SU-DHL-6 (cell line): ENCODE results near the gene LOXL4.

Experiments used
- EZH2phosphoT487 ChIP-seq: fragments of 200-600 bp; sonication (generic), shearing (Covaris generic); conservative IDR thresholded peaks from 2 replicates; pipeline ENCODE4 v1.6.1; 2018; ENCODE audit warnings: mild to moderate bottlenecking, antibody characterized with exemption, low read length, moderate library complexity, mixed read lengths
- TF ChIP-seq, protein P1 (sequence below): fragments of 200-600 bp; sonication (generic); IDR thresholded peaks from one replicate; pipeline ENCODE4 v1.5.1; 2017; ENCODE audit warnings: antibody characterized with exemption, mild to moderate bottlenecking, low read length, moderate library complexity; ENCODE audit not compliant: insufficient read depth, poor library complexity, severe bottlenecking

DNA sequence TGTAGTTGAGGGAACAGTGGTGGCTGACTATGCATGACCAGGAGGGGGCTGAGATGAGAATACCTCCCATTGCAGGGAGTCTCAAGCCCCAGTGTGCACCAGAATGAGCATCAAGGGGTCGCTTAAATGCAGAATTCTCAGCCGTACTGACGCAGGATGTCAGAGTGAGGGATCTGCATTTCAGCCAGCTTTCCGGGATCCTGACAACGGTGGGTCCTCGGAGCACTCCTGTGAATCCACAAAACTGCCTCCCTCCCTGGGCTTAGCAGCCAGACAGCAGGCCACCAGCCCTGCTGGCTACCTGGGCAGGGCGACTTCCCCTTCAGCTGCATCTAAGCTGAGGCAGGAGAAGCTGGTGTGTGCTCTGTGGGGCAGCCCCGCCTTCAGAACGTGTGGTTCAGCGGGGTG, 21.8 kb upstream of the LOXL4 start:
- TF ChIP-seq, protein P1, sequence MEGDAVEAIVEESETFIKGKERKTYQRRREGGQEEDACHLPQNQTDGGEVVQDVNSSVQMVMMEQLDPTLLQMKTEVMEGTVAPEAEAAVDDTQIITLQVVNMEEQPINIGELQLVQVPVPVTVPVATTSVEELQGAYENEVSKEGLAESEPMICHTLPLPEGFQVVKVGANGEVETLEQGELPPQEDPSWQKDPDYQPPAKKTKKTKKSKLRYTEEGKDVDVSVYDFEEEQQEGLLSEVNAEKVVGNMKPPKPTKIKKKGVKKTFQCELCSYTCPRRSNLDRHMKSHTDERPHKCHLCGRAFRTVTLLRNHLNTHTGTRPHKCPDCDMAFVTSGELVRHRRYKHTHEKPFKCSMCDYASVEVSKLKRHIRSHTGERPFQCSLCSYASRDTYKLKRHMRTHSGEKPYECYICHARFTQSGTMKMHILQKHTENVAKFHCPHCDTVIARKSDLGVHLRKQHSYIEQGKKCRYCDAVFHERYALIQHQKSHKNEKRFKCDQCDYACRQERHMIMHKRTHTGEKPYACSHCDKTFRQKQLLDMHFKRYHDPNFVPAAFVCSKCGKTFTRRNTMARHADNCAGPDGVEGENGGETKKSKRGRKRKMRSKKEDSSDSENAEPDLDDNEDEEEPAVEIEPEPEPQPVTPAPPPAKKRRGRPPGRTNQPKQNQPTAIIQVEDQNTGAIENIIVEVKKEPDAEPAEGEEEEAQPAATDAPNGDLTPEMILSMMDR, result no peak
- no peak for TF ChIP-seq EZH2phosphoT487
